HG02943 (cell line): ENCODE data around the gene CDH11.

ENCODE experiments used
- ATAC-seq: cut with Tn5 transposase; IDR thresholded peaks from one replicate; pipeline ENCODE4 v1.9.1; 2021; ENCODE audit warnings: mild to moderate bottlenecking, low read depth, moderate library complexity; ENCODE audit not compliant: unreplicated experiment

CDH11 gene

DNA sequence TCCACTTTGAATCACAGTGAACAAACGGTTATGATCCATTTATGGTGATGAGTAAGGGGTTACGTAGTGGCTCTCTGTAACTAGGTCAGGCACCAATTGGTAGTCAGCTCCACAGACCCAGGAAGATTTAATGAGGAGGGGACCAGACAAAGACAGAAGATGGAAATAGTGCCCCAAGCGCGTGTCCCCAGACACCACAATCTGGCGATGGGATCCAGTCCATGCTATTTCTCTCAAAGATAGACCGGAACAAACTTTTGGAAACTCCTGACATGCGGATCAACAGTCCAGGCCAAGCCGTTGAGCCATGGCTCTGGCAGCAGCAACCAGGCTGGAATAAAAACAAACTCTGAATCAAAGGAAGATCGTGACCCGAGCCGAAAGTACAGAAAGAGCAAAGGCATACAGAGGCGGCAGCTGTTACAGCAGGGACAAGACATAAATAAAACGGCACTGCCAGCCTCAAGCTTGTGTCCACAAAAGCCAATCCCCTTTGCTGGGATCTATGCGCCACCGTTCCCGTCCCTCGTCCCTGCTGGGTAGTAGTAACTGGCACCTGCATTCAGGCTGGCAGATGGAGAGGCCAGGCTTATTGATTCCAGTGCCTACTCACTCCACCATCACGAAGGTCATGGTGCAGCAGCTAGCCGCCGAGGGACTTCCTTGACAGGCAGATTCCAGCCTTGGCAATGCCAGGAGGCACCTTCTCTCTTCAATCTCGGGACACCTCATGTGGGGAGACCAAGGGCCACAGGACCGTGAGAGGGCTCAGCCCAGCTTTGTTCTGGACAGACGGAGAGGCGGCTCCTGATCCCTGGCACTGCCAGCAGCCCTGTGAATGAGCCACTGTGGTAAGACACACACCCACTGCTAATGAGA, 50.2 kb downstream of the CDH11 start:
- ATAC-seq: no peak

DNA sequence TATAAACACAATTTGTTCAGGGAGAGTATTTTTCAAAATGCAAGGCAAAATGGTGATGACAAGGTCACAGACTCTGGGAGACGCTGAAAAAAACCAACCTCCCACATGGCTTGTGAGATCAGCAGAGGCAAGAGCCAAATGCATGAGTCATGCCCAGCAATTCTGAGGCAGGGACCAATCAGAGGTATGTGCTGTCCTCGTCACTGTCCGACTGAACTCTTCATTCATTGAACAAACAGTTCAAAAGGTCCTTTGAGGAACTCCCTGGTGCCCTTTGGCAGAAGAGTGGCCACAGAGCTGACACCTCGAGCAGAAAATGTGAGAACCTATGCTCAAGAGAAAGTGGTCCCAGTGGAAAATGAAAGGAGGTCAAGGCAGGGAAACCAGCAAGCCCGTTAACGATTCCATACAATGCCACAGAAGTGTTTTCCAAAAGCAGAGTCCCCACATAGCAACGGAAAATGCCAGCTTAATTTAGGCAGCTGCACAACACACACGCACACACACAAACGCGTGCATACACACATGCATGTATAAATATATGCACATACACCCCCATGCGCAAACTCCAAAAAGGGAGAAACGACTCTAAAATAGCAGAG, 50.9 kb downstream of the CDH11 start:
- ATAC-seq: no peak

DNA sequence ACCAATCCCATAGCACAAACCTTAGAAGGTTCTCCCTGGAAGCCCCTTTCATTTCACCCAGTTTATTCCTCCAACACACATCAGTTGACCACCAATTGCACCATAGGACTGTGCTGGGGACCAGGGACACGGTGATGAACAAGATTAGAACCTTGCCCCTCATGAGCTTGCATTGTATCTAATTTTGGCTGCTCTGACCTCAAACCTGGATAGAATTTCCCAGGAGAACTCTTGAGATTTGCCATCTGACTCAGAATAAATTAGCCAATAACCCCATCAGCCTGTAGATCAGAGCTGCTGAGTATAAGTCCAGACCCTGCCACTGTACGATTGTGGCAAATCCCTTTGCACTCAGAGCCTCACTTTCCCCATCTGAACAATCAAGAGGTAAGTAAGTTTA, 52.1 kb downstream of the CDH11 start:
- ATAC-seq: no peak

DNA sequence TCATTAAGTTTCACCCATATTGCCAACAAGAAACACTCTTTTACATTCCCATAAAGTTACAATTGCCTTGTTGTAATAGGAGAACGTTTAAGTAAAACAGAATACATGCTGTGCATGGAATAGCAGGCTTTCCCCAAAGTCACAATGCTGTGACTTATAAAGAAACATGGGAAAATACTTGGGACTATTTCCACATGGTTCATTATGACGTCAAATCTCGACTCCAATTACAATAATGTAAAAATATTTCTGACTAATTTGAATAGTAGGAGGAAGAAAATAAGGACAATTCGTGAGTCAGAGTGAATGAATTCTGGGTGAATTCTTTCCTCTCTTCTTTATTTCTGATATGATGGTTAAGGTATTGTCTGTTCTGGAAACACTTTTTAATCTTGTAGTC, 52.8 kb downstream of the CDH11 start:
- ATAC-seq: no peak

DNA sequence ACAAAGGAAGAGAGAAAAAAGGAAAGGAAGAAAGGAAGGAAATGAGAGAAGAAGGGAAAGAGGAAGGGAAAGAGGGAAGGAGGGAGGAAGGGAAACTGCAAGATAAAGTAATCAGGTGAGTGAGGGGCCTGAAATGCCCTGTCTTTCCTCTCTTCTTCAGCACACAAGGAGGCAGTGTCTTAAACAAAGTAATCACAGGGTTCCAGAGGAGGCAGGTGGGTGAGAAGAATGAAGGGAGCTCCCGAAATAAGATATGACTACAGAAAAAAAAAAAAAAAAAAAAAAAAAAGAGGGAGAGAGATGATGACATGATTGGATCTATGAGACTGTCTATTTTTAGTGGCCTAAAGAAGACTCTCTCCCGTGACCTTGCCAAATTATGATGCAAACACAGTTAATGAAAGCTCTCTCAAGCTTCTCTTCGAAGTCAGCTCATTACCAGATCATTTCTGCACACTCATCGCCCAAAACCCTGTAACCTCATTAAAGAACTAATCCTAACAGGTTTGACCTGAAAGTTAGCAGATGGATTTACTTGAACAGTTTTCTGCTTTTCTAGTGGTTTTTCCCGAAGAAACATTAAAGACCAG, 53.6 kb downstream of the CDH11 start:
- no peak for ATAC-seq

DNA sequence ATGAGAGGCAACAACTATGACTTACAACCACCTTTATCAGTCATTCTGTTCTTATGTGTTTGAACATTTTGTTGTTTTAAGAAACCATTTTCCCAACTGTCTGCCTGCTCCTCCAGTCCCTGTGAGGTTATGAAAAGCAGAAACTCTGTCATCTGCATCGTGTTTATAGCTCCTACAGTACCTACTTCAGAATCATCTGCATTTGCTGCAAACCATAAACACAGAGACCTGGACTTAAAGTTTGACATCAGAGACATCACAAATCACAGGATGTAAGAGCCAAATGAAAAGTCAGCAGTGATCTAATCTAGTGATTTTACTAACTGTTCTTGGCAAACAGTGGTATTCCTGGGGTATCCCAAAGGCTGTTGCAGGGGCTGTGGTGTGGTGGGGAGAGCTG, 55.2 kb downstream of the CDH11 start:
- ATAC-seq: no peak

DNA sequence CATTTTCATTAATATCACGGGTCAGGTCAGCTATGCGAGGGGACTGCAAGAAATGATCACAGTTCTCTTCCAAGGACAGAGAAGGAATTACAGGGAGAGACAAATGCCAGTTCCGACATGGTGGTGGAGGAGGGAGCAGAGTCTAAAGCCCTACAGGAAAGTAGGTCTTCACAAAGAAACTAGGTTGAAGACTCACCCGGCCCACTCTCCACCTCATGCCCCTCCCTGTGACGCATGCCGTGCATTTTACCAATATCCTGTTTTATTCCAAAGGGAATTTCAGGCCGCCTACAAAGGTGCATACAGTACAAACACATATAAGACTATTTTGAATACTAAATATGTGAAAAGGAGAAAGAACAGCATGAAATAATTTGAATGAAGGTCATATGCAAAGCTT, 56.8 kb downstream of the CDH11 start:
- no peak for ATAC-seq

DNA sequence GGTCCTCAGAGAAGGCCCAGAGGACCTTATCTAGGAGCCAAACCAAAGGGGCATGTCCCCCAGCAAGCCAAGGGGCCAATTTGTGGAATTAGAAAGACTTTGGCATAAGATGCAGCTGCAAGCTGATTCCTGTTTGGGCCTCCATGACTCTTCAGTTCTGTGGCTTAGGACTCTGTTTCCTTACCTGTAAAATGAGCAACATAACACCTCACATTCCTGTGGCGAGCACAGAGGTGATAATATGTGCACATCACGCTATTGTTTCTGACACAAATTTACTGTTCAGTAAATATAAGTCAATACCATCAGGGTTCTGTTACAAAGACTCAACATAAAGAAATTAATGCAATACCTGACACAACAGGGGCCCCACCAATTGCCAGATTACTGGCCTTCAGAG, 57.7 kb downstream of the CDH11 start:
- ATAC-seq: no peak

DNA sequence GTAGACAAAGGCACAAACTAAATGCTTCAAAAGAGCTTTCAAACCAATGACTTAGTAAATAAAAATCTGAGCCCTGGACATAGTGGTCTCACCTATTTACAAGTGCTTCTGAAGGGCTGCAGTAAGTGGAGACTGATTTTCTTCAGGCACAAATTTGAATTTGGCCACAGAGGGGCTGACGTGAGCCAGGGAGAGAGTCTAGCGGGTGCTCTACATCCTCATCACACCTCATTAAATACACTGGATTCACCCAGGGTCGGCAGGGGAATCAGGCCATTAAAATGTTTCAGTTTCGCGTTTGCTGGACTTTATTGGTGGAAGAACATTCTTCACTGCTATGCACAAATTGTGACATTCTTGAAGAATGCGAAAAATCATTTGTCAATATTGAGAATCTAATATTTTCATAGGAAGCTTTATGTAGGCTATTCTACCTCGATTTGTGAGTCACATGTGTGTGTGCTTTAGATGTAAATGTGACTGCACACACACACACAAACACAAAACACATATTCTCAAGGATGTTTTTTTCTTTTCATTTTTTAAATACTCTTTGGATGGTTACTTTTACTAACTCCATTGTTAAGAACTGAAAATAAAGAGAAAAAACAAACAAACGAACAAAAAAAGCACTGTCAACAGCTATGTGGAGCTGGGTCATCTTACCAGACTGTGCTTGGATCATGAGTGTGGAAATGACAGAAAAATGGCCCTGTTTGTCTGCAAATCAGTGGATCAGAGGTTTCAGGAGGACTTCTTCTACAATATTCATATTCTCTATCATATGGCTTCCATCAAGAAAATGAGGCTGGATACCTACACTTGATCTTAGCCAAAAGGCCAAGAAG, 58.9 kb downstream of the CDH11 start:
- no peak for ATAC-seq

DNA sequence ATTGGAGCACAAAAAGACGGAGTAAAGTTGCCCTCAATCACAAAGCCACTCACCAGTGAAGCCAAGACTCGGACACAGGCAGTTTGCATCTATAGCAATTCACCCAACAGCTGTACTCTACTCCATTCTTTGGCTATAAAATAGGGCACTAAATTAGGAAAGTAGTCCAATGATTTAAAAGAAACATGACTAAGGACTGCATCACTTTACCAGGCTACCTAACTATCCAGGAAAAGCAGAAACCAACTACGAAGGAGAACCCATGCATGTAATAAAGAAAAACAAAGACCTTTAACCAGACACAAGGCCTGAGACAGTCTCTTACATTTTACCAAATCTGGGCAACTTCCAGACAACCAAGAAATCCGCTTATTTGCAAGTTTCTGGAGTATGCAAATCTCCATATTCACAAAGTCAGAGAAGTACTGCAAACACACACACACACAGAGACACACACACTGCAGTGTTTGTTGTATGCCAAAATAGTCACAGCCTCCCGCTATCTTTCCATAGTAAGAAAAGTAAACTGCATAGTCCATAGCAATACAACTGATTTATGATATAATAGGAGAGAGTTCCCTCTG, 59.8 kb downstream of the CDH11 start:
- ATAC-seq: no peak

DNA sequence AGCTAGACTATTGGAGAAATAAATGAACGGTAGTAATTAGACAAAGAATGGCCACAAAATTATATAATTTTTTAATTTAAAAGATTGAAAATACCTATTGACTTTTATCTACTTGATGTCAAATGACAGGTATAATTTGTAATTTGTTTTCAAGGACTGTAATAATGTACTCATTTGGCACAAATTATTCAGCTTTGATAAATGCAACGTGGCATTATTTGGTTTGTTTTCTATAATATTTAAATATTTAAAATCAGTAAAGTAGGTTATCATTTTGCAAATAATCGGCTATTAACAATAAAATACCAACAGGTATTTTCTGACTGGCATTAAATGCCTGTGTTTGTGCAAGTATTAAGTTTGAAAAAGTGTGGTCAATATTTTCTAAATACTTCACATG, 60.6 kb downstream of the CDH11 start:
- ATAC-seq: no peak

DNA sequence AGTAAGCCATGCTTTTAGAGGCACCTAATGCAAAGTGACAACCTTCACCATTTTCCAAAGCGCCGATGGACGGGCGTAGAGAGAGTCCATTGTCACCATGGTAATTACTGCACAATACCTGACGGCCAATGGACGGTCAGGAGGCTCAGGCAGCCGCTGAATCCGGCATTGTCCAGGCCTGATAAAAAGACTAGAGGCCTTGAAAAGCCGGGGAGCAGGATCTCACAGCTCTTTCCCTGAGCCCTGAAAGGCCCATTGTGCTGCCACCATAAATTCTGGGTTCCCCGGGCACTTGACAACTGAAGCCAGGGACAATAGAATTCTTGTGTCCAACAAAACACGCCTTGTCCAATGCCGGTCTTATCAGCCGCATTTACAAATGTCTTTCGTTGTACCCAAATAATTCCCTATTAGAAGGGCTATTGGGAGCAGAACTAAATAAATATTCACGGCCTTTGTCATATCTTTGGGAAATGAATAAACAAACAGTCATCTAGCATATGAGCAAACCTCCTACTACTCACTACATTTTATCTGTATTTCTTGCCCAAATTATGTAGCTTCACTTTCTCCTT, 62.4 kb downstream of the CDH11 start:
- ATAC-seq: no peak

DNA sequence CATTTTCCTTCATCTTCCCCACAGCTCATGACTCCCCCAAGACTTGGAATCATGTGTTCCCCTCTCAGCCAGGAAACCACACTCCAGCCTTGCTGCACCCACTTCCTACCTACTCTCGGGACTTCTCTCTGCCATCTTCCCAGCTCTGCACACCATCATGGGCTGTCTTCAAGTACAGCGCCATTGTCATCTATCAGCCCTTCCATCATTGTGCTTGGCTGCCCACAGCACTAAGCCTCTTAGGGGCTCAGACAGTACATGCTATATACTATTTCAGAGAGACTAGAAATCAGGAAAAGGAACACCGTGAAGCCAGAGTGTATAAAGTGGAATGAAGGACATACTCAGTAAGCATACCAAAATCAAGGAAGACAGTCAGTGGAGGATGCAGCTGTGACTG, 64.7 kb downstream of the CDH11 start:
- ATAC-seq: no peak

DNA sequence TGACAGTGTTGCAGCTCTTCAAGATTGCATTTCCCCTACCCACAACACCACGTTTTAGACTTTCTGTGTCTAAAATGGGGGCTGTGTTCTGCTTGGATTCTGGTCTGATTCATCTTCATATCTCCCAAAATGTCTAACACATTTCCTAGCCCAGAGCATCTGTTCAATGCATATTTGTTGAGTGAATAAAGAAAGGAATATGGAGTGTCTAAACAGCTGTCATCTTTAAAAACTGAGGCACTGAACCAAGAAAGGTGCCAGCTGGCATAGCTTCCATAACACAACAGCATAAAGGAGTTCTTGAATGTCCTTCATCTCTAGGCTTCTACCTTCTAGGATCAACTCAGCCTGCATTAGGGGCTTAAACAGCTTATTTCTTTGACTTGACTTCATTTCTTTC, 67.4 kb downstream of the CDH11 start:
- ATAC-seq: no peak

DNA sequence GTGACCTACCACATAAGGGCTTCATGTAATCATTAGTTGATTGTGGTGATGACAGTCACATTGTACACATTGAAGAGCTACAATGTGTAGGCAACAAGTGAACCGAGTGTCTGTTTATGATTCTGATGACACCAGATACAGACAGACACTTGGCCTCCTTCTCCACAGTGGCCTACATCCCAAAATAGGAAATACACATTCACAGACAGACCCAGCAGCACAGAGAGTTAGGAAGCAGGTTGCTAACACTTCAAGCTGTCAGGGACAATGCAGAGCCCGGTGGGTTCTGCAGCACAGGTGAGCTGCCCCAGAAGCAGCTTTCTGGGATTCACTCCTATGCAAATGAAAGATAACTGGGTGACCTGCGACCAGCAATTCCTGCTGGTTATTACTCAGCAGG, 72.2 kb downstream of the CDH11 start:
- ATAC-seq: no peak

DNA sequence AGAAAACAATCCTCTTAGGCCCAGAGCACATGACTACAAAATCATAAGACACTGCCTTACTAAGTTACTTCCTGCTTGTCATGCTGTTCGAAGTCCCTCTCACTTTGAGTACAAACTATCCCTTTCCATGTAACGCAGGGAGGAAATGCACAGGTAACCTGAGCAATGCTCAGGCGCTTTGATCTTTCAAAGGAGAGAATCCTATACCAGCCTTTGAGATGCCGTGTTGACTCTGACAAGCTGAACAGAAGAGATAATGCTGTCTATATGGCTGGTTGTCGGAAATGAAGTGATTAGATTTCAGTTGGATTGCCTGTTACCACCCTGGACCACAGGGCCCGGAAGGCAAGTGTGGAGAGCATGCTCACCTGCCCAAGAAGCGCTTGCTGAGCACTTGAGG, 75.9 kb downstream of the CDH11 start:
- no peak for ATAC-seq

DNA sequence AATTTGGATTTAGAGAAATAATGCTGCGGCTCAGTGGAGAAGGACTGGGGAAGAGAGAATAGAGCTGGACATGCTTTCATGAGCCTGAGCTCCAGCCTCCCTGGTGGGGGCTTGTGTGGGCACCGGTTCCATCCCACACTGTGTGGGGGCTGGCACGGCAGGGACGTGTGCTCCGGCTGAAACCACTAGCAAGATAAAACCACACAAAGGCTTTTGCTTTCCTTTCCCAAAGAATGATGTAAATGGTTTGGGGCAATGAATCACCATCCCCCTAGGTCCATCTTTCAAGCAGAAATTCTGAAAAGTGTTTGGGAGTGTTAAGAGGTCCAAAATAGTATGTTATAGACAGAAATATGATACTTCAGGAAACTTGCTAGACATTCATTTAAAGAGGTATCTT, 77.0 kb downstream of the CDH11 start:
- ATAC-seq: no peak

DNA sequence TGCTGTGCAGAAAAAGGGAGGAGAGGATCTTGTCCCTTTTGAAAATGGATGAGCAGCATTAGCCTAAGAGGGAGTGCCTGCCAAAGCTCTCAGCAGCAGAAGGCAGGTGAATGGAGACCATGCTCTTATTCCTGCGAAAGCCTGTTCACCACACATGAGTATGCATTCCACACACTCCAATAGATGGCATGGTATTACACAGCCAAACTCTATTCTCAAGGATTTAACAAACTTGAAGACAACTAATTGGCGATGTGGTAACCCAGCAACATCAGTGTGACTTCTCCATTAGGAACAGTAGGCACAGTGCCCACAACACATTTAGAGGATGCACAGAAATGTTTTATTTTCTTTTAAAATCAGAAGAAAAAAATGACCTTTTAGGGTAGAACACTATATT, 77.8 kb downstream of the CDH11 start:
- ATAC-seq: no peak

DNA sequence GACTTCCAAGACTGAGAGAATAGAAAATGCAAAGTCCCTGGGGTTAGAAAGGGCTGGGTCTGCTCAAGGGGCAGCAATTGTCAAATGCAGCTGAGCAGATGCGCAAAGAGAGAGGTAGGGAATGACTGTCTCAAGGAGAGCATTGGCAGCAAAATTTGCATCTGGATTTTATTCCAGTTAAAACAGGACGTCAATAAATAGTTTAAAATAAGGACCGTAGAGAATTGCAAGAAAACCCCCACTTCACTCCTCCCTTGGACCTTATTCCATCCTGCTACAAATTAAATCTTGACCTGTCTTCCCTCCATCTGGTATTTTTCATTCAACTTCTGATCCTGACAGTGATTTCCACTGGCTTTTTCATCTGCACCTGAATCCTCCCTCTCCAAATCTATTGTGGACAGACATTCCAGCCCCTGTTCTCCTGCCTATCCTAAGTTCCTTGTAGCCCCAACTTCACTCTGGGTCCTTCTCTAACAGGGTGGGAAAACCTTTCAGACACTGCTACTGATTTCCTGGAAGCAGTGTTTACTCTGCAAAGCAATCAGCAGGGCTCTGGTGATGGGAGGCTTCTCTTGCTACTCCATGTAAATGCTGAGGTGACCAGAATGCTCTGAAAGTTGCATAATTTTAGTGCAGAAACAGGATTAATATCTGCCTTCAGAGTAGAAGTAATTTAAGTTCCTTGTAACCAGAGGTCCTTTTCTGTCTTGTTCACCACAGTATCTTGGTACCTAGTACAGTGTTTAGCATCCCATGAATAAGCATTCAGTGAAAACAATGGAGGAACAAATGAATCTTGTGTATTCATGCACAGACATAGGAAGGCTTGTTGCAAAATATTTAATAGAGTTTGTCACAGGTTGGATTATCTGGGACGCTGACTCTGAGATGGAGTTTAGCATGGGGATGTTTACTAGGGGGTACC, 79.2 kb downstream of the CDH11 start:
- ATAC-seq: no peak
